Ascending aorta (tissue), 2 donors: ENCODE data around the gene PSMB10. TPM values are rescaled to one million over a fixed set of nuclear protein-coding genes. Genes with fewer than 3 reads are reported as not detected.
"Not testable (repeated sequence)": the region's sequence is repeated elsewhere in the genome, so short reads cannot be mapped to it uniquely, and the experiment has no call there.

Experiments used
- DNase-seq, 2 donors: peaks; one replicate each; pipeline ENCODE4 v3.0.0-alpha.2; 2019; ENCODE audit warnings: low spot score in 2 of 2
- H3K27ac ChIP-seq, 2 donors: fragments of 200-600 bp; sonication (generic); one replicate each; pipeline ENCODE4 v1.5.1; 2016 to 2017; ENCODE audit warnings: mild to moderate bottlenecking in 1 of 2
- H3K27me3 ChIP-seq: fragments of 200-600 bp; sonication (generic); one replicate; pipeline ENCODE4 v1.5.1; 2017
- H3K36me3 ChIP-seq, 2 donors: fragments of 200-600 bp; sonication (generic); one replicate each; pipeline ENCODE4 v1.5.1; 2016
- H3K4me1 ChIP-seq, 2 donors: fragments of 200-600 bp; sonication (generic); one replicate each; pipeline ENCODE4 v1.5.1; 2016 to 2017; ENCODE audit warnings: mild to moderate bottlenecking in 1 of 2
- H3K4me3 ChIP-seq, 2 donors: fragments of 200-600 bp; sonication (generic); one replicate each; pipeline ENCODE4 v1.5.1; 2016 to 2017; ENCODE audit warnings: mild to moderate bottlenecking in 1 of 2
- H3K9me3 ChIP-seq, 2 donors: fragments of 200-600 bp; sonication (generic); one replicate each; pipeline ENCODE4 v1.5.1; 2016
- intact Hi-C: fragments of 100-400 bp; cut with DNase I; formaldehyde crosslinking; loops from one replicate; pipeline ENCODE4 v1.15.1; 2023
- total RNA-seq: library from RNA; depleted of rRNA; stranded (reverse); fragments of >200 nt; gene quantifications from one replicate; pipeline ENCODE4 v1.1.0, GENCODE V29; 2016
- TF ChIP-seq, protein P1 (sequence below), 3 experiments: fragments of 200-600 bp in 2 of 3; fragments of 450-650 bp in 1 of 3; sonication (generic) in 2 of 3; IDR thresholded peaks; one replicate each; pipeline ENCODE4 v1.5.1; 2016 to 2019; ENCODE audit warnings: antibody characterized with exemption in 3 of 3, mild to moderate bottlenecking in 1 of 3, moderate library complexity in 1 of 3

Gene PSMB10
- total RNA-seq, 1 donor from 2014 or later = 13.9 TPM

DNA sequence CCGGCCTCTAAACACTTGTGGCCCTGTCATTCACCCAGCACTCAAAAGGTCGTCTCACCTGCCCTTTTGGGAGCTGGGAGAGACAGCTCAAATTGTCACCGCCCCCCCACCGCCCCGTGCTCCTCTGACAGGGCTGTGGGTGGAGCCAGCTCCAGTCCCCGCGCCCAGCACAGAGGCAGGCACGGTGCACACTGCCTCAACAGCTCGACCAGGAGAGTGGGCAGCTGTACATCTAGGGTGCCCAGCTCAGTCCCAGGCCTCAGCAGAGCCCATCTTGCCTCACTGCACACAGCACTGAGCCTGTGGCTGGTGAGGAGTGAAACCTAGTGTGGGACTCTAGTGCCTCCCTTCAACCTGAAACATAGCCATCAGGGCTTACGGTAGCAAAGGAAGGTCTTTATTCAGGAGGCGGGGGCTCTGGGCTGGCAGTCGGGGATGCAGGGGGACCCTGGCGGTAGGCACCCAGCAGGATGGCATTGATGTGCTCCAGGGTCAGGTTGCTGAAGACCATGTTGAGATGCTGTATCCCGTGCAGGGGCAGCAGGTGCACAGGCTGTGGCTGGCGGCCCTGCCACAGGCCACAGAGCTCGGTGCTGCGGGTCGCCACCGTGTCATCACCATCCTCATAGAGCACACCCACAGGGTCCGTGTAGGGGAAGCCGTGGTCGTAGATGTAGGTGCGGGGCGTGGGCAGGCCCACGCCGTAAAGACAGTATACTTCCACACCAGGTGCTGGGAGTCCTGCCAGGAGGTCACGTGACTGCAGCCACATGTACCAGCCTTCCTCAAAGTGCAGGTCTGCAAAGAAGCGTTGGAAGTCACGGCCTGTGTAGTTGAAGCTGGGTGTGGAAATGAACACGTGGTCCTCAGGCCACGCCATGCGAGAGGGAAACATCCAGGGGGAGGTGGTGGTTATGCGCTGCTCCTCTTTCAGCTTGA lies 3.1 kb upstream of the PSMB10 start:
- no peak overlapping the region for H3K4me3 ChIP-seq
- H3K36me3 ChIP-seq = peaks cover 16 to 39% of the 10 kb centered on the region in 2 donors
- H3K9me3 ChIP-seq = no peaks in the 10 kb centered on the region
- no peak for DNase-seq
- TF ChIP-seq, protein P1, sequence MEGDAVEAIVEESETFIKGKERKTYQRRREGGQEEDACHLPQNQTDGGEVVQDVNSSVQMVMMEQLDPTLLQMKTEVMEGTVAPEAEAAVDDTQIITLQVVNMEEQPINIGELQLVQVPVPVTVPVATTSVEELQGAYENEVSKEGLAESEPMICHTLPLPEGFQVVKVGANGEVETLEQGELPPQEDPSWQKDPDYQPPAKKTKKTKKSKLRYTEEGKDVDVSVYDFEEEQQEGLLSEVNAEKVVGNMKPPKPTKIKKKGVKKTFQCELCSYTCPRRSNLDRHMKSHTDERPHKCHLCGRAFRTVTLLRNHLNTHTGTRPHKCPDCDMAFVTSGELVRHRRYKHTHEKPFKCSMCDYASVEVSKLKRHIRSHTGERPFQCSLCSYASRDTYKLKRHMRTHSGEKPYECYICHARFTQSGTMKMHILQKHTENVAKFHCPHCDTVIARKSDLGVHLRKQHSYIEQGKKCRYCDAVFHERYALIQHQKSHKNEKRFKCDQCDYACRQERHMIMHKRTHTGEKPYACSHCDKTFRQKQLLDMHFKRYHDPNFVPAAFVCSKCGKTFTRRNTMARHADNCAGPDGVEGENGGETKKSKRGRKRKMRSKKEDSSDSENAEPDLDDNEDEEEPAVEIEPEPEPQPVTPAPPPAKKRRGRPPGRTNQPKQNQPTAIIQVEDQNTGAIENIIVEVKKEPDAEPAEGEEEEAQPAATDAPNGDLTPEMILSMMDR (IDR thresholded peaks at IDR 0.05) = no peak
- H3K27ac ChIP-seq = peak overlapping the region in 1 of 2 donors; percentile 17
- H3K27me3 ChIP-seq = no peaks in the 10 kb centered on the region
- intact Hi-C loops = loop anchor here (5.0 to 10.0 kb wide), 4 partner anchors 122 to 1015 kb away; partner anchors contain the start of genes RIPOR1 and RRAD
- peaks cover 10 to 25% of the 10 kb centered on the region in 2 donors for H3K4me1 ChIP-seq

DNA sequence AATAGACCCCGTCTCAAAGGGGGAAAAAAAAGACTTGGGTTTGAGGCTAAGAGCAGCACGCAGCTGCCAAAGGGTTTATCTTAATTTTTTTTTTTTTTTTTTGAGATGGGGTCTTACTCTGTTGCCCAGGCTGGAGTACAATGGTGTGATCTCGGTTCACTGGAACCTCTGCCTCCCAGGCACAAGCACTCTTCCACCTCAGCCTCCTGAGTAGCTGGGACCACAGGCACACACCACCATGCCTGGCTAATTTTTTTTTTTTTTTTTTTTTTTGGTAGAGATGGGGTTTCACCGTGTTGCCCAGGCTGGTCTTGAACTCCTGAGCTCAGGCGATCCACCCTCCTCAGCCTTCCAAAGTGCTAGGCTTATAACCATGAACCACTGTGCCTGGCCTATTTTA lies 1.1 kb upstream of the PSMB10 start:
- not testable (repeated sequence) for DNase-seq, H3K27me3 ChIP-seq, H3K9me3 ChIP-seq
- H3K4me1 ChIP-seq = peaks cover 7 to 16% of the 10 kb centered on the region in 2 donors
- H3K4me3 ChIP-seq = peak overlapping the region in 1 of 2 donors; percentile 65
- H3K27ac ChIP-seq = peak overlapping the region in 1 of 2 donors; percentile 92
- intact Hi-C loops = loop anchor here (5.0 to 10.0 kb wide), 2 partner anchors 213 to 410 kb away; partner anchors contain the start of gene RIPOR1
- peaks cover 11 to 30% of the 10 kb centered on the region in 2 donors for H3K36me3 ChIP-seq

DNA sequence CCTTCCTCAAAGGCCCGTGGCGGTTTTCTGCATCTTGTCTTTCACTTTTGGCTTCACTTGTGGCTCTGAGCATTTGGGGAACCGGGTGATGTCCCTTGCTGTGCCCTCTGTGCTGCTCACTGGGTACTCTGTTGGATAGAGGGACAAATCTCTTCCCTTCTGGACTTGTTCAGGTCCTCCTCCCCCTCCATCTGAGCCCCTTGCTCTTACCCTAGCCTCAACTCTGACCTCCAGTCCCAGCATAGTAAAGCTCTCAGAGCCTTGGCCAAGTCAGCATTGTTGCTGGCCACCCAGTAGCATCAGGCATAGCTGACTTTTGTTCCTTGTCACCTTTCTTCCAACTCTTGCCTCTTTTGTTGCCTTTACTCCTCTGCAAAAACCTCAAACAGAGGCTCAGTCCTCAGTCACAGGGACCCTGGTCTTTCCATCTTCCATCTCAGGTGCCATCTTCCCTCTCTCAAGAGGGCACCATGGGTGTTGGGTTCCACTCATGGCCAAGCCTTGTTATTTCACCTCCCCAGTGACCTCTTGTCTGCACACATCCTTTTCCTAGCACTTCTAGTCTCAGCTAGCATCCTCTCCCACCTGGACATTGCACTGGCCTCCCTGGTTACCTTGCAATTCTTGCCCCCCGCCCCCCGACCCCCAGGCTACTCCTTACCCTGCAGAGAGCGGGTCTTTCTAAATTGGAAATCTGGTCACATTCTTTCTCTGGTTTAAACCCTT lies 393 bp upstream of the PSMB10 start:
- Histone ChIP-seq H3K9me3 (no peaks in the 10 kb centered on the region), H3K4me1 (peaks cover 7 to 16% of the 10 kb centered on the region in 2 donors), H3K4me3 (peak overlapping the region; percentile 65 to 85), H3K27me3 (no peaks in the 10 kb centered on the region), H3K27ac (peak overlapping the region; percentile 88 to 92), H3K36me3 (peaks cover 7 to 23% of the 10 kb centered on the region in 2 donors)
- intact Hi-C loops = loop anchor here (1.0 to 10.0 kb wide), 3 partner anchors 31 to 410 kb away; partner anchors contain the start of genes RIPOR1 and SLC12A4
- DNase-seq = peak in 1 of 2 donors; percentile 44
- TF ChIP-seq, protein P1 (IDR thresholded peaks at IDR 0.05) = no peak

DNA sequence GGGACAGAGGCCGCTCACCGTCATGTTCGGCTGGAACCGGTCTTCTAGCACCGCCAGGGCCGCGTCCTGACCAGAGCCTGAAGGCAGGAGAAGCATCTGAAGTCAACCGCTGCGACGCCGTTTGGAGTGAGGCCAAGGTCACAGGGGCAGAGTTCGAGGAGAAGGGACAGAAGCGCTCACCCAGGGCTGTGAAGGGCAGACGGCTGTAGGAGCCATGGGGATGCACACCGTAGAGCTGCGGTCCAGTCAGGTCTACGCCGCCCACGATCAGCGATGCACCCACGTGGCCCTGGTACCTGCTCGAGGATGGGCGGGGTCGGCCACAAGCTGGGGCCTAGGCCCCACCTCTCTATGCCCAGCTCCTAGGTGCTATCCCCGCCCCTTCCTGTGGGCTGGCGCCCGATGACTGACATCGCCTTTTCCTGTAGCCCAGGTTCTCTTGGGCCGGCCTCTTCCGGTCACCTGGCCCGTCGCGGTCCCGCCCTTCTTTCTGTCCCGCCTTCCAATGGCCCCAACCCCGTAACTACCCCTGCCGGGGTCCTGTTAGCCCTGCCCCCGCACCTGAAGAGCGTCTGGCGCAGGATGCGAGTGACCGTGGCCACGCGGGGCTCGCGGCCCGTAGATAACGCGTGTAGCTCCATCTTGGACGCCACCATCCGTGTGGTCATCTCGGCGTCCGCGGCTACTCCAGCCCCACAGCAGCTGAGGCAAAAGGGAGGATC lies 1.1 kb downstream of the PSMB10 start:
- H3K36me3 ChIP-seq = peaks cover 0 to 16% of the 10 kb centered on the region in 2 donors
- intact Hi-C loops = loop anchor here (1.0 to 10.0 kb wide), 5 partner anchors 33 to 408 kb away; partner anchors contain the start of genes PSKH1, RIPOR1, SLC12A4 and THAP11
- peak overlapping the region; percentile 65 to 85 for H3K4me3 ChIP-seq
- DNase-seq = peak; percentile 88 to 96
- no peaks in the 10 kb centered on the region for H3K9me3 ChIP-seq
- H3K4me1 ChIP-seq = peaks cover 7 to 16% of the 10 kb centered on the region in 2 donors
- H3K27ac ChIP-seq = peak overlapping the region; percentile 88 to 92
- H3K27me3 ChIP-seq = no peaks in the 10 kb centered on the region
- TF ChIP-seq, protein P1 (IDR thresholded peaks at IDR 0.05) = peak in 1 of 3 experiments; percentile 14

DNA sequence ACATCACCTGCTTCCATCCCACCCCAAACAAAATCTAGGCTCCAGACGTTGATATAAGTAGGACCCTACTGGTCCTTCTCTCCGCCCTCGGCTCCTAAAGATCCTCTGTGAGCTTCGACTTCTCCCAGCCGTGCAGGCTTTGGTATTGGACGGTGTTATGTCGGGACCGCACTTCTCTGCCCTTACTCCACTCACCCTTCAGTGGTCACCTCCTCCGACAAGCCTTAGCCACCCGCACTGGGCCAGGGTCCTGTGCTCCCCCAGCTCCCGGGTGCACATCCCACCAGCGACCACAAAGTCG lies 1.6 kb downstream of the PSMB10 start:
- Histone ChIP-seq H3K4me1 (peaks cover 7 to 16% of the 10 kb centered on the region in 2 donors), H3K27ac (peak overlapping the region; percentile 33 to 88), H3K4me3 (peak overlapping the region; percentile 65 to 85), H3K27me3 (no peaks in the 10 kb centered on the region), H3K9me3 (no peaks in the 10 kb centered on the region), H3K36me3 (peaks cover 3 to 17% of the 10 kb centered on the region in 2 donors)
- intact Hi-C loops = loop anchor here (1.0 to 10.0 kb wide), 4 partner anchors 42 to 408 kb away; partner anchors contain the start of genes PSKH1, RIPOR1 and THAP11
- TF ChIP-seq, protein P1 (IDR thresholded peaks at IDR 0.05) = no peak
- no peak for DNase-seq
